ENCODE measurements around the gene HERC2.

DNA sequence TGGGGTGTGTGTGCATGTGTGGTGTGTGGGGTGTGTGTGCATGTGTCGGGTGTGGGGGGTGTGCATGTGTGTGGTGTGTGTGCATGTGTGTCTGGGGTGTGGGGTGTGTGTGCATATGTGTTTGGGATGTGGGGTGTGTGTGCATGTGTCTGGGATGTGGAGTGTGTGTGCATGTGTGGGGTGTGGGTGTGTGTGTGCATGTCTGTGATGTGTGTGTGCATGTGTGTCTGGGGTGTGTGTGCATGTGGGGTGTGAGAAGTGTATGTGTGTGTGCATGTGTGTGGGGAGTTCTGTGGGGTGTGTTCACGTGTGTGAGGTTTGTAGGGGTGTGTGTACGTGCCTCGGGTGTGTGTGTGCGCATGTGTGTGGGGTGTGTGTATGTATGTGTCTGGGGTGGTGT, 216.2 kb downstream of the HERC2 start:
- TF ChIP-seq, protein P1, sequence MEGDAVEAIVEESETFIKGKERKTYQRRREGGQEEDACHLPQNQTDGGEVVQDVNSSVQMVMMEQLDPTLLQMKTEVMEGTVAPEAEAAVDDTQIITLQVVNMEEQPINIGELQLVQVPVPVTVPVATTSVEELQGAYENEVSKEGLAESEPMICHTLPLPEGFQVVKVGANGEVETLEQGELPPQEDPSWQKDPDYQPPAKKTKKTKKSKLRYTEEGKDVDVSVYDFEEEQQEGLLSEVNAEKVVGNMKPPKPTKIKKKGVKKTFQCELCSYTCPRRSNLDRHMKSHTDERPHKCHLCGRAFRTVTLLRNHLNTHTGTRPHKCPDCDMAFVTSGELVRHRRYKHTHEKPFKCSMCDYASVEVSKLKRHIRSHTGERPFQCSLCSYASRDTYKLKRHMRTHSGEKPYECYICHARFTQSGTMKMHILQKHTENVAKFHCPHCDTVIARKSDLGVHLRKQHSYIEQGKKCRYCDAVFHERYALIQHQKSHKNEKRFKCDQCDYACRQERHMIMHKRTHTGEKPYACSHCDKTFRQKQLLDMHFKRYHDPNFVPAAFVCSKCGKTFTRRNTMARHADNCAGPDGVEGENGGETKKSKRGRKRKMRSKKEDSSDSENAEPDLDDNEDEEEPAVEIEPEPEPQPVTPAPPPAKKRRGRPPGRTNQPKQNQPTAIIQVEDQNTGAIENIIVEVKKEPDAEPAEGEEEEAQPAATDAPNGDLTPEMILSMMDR (conservative IDR thresholded peaks at IDR 0.05 in 1 of 2, IDR thresholded peaks at IDR 0.05 in 1 of 2; ENCODE audit: extremely low read depth in 1 of 2, insufficient read depth in 1 of 2, low read depth in 1 of 2, low read length in 2 of 2): no peak
- no peak for TF ChIP-seq EZH2 (IDR thresholded peaks at IDR 0.05; ENCODE audit: borderline replicate concordance, low read length)

Data from mammary epithelial cell (primary cell).